Inflammatory macrophage treated with lipopolysaccharide for 1 hour (primary cell): ENCODE data around the gene ZNRF3.
"Not testable (repeated sequence)": the region's sequence is repeated elsewhere in the genome, so short reads cannot be mapped to it uniquely, and the experiment has no call there.

ENCODE experiments used
- DNase-seq, 2 donors: peaks; one replicate each; pipeline ENCODE4 v3.0.0-alpha.2; 2020 to 2022

The ZNRF3 gene

DNA sequence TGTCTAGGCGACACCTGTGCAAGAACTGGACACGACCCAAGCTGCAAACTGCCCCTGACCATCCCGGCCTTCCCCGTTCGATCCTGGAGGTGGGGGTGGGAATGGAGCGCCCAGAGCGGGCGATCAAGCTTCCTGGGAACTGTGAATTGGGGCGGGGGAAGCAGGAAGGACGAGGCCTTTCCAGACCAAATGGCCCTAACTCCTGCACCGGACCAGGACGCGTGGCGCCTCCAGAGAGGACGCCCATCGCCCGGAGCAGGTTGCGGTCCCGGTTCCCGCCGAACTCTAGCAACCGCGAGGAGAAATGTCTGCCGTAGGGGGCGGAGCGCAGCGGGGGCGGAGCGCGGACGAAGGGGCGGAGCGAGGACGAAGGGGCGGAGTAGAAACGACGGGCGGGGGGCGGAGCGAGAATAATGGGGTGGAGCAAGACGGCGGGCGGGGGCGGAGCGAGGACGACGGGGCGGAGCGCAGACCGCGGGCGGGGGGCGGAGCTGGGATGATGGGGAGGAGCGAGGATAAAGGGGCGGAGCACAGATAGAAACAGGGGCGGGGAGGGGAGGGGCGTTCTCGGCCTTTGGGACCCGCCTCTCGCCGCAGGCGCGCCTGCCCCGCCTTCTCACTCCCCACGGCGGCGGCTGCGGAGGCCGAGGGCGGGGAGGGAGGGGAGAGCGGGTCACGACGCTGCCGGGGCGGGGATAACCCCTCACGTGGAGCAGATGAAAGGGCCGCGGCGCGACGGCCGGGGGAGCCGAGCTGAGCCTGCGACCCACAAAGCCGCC, at the start of gene ZNRF3:
TSS of gene ZNRF3 (plus strand) at position 695 of the 779 bp plus-strand sequence. CDS start 195 bp downstream, outside the sequence.
- DNase-seq: peak; percentile 87 to 98

DNA sequence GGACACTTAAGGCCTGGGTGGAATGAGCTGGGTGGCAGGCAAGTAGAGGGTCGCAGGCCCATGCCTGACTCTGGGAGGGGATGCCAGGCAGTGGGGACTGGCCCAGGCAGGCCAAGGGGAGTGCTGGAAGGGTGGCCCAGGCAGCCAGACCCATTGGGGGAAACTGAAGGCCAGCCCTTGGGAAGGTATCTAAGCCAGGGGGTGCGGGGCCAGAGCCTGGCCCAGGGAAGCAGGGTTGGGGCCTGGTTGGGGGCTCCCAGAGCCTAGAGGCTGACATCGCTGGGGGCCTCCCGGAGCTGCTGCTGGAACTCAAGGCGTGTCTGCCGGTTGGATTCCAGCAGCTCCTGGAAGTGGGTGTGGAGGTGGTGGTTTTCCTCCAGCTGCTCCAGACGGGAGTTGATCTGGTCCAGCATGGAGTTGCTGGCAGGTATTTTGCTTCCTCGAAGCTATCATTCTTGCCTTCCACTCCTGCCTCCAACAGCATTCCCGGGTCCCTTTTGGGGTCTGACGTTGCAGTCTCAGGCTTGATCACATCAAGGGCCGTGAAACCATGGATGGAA, 47.7 kb upstream of the ZNRF3 start:
- no peak for DNase-seq

DNA sequence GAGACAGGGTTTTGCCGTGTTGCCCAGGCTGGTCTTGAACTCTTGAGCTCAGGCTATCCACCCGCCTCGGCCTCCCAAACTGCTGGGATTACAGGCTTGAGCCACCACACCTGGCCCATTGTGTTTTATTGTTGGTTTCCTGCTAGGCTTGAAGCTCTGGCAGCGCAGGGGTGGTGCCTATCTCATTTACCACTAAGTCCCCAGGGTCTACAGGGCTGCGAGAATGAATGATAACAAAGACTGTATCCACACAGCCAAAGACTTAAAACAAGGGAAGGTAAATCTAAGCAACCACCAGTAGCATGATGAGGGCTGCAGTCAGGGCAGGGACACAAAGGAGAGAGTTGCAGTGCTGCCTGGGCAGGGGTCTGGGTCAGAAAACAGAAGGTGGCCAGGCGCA, 45.7 kb upstream of the ZNRF3 start:
- DNase-seq: no peak

GRCh38 chr22:28838971-28839370, 44.4 kb upstream of the ZNRF3 start:
- no peak for DNase-seq

- peak; percentile 7 to 10 for DNase-seq
These were observed 42.3 kb upstream of the ZNRF3 start for GRCh38 chr22:28841111-28841510.

DNA sequence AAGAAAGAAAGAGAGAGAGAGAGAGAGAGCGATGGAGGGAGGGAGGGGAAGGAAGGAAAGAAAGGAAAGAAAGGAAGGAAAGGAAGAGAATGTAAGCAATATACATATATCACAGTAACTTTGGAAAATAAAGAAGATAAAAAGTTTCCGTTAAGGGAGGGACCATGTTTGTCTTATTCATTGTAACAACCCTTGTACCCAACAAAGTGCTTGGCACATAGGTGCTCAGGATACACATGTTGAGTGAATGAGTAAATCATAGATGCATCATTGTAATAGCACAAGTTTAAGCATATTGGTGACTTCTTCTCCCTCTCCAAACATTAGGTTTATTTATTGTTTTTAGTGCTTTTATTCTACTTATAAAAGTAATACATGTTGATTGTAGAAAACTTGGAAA, 39.7 kb upstream of the ZNRF3 start:
- no peak for DNase-seq

GRCh38 chr22:28844277-28844676, 39.1 kb upstream of the ZNRF3 start:
- not testable (repeated sequence) for DNase-seq

DNA sequence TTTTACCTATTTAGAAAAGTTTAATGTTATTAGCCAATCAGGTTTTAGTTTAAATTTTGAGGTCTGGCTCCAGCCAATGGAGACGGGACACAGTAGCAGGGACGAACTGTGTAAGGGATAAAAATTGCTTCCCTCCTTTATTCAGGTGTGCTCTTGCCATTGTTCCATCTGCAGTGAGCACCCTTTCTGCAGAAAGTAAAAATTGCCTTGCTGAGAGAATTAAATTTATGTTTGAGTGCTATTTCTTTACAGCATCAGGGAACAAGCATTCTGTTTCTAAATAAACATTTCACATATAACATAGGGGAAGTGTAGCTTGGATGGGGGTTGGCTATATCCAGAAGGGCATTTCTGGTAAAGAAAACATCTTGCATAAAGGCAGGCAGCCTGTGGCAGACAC, 36.4 kb upstream of the ZNRF3 start:
- no peak for DNase-seq

DNA sequence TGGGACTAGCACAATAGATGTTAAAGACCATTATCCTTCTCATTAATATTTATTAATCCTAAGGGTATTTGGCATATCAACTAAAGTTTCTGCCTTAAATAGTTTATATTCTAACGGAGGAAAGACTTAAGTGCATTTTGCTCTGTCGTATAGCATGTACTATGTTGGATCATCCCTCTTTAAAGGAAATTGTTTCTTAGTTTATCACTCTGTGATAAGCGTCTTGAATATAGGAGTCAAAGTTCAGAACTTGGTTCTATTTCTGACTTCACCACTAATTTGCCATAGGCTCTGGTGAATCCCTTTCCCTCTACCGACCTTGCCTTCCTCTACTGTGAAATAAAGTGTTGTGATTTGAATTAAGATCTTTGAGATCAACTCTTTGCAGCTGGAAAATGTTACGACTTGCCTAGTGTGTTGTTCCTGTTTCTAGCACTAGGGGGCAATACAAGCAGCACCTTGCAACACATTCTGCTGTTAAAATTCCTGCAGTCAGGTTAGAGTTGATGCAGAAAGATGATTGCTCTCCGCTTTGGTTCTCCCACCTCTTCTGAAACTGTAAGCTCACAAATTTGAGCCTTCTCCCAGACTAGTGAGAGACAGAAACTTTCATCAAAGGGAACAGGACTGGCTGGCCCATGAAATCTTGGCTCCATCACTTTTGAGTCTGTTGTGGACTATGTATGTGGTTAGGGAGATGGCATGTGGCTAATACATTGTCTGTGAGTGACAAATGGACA, 27.8 kb upstream of the ZNRF3 start:
- DNase-seq: peak; percentile 11 to 81

DNA sequence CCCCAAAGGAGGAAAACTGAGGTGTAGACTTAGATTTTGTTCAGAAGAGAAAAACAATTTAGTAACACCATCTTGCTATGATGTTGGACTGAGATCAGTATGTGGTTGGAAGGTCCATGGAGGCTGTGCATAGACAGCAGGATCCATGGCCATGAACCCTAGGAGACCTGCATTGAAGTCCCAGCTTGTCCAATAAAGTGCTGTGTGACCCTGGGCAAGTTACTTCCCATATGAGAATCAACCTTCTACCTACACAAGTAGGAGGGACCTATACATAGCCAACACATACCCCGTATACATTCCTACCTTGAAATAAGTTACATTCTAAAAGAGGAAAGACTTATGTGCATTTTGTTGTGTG, 27.3 kb upstream of the ZNRF3 start:
- DNase-seq: no peak

- no peak for DNase-seq
These were observed 26.1 kb upstream of the ZNRF3 start for GRCh38 chr22:28857288-28857687.

- no peak for DNase-seq
These were observed 18.3 kb upstream of the ZNRF3 start for GRCh38 chr22:28864878-28865596.

GRCh38 chr22:28867191-28867590, 16.2 kb upstream of the ZNRF3 start:
- DNase-seq: no peak

- peak; percentile 90 to 96 for DNase-seq
These were observed 15.0 kb upstream of the ZNRF3 start for GRCh38 chr22:28868389-28868788.

GRCh38 chr22:28869736-28870135, 13.6 kb upstream of the ZNRF3 start:
- no peak for DNase-seq

DNA sequence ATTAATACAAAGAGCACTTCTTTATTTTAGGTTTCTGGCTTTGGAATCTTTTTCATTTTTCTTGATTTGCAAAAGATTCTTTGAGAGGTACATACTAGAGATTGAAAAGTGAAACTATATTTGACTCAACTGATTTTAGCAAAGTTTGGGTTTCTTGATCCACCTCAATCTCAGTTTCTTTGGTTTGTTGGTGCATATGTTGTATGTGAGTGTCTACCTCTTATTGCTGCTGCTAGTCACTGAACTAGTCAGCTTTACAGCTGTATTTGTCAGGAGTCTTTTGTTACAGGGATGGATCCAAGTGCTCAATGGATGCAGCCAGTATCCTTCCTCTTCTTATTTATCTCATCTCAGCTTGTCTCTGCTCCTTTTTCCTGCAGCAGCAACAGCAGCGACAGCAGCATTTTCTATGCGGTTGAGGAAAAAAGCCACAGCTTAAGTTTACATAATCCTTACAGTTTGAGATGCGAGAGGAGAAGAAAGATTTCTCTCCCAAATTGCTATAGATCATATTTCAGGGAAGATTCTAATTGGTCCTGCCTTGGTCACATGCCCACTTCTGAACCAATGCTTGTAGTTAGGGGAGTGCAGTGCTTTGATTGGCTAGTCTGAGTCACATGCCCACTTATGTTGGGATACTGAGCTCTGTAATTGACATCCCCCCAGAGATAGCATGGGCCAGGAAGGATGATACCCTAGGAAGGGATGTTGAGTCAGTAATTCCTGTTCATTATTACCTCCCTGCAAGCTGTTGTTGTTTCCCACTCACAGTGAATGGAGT, 10.0 kb upstream of the ZNRF3 start:
- no peak for DNase-seq

DNA sequence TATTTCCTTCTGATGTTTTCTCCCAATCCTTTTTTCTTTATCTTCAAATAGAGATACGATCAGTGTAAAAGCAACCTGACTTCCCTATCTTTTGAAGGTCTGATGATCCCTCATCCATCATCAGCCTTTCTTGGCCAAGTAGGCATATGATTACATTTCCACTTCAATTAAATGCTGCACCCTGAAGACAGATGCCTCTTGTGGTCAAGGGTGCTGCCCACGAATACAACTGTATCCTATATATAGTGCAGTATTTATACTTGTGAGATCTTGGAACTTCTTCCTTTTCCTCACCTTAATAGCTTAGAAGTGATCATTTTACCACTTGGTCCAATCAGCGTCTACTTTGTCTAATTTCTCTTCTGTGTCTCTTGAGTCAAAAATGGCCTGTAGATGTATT, 9.3 kb upstream of the ZNRF3 start:
- no peak for DNase-seq

DNA sequence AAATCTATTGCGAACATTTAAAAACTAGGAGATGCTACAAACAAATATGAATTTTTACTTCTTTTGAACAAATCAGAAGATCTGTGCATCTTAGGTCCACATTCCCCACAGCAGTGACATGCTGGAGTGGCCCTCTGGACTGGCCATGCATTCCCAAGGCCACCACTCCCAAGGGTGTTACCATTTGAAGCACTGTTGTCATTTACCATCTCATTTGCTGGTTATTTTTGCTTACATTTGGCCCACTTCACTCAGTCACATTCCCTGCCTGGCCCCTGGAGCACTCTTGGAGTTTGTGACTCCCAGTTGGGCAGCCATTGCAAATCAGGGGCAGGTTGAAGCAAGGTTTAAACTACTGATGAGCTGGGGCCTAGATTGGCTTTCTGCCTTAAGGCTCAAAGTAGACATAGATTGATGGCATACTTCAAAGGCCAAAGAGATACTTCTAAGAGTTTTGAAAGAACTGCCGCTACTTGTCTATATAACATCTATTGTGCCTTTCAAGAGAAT, 8.5 kb upstream of the ZNRF3 start:
- DNase-seq: no peak

DNA sequence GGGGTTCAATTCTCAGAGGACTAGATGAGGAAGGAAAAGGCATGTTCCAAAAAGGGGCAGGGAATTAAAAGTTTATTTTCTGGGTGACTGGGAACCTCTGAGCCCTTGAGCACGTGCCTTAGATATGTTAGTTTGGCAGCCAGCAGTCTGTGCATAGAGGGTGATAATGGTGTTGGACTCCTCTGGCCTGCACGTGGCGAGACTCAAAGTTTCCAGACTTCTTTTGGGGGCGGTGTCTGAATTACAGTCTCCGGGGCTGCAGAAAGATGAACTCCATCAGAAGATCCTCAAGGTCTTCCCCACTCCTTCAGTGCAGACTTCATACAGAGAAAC, 861 bp upstream of the ZNRF3 start:
- DNase-seq: peak in 1 of 2 donors; percentile 6

DNA sequence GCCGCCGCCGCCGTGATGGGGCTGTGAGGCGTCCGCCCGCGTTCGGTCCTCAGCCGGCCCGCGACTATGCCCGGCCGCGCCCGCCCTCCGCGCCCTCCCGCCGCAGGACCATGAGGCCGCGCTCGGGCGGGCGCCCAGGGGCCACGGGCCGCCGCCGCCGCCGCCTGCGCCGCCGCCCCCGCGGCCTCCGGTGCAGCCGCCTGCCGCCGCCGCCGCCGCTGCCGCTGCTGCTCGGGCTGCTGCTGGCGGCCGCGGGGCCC, 215 bp downstream of the ZNRF3 start:
- no peak for DNase-seq

- peak in 1 of 2 donors; percentile 15 for DNase-seq
These were observed 760 bp downstream of the ZNRF3 start for GRCh38 chr22:28883917-28884746.
